AG04449 (cell line): ENCODE measurements around the gene UGT1A10.

Experiments used
- CTCF ChIA-PET: fragments of 350-600 bp; formaldehyde crosslinking; extraction: SDS; loops from one replicate; lab custom pipeline; 2021; ENCODE audit warnings: antibody characterized with exemption; lab: Yijun Ruan, JAX
- POLR2A ChIA-PET: fragments of 400-600, 350-600 bp; formaldehyde crosslinking; extraction: SDS; loops from one replicate; lab custom pipeline; 2020; ENCODE audit warnings: antibody characterized with exemption, inconsistent platforms; lab: Yijun Ruan, JAX
- DNase-seq: peaks from one replicate; pipeline ENCODE4 v3.0.0-alpha.2; 2010; ENCODE audit warnings: low read depth, low spot score
- H3K4me3 ChIP-seq: 2 replicates; pipeline ENCODE4 v1.5.1; 2011; ENCODE audit warnings: low read depth, mild to moderate bottlenecking, control low read depth, low read length
- CTCF ChIP-seq: IDR thresholded peaks from one replicate; pipeline ENCODE4 v1.5.1; 2011; ENCODE audit warnings: mild to moderate bottlenecking, moderate library complexity, low read length, control low read depth, inconsistent platforms; ENCODE audit not compliant: insufficient read depth; ENCODE audit errors: missing control alignments

The UGT1A10 gene

GRCh38 chr2:233773854-233774253 is 137.6 kb downstream of the UGT1A10 start:
- ChIA-PET POLR2A (no interaction called here), CTCF (no interaction called here)
- TF ChIP-seq CTCF, result no peak
- no peak for DNase-seq
- H3K4me3 ChIP-seq, result no peak overlapping the region

GRCh38 chr2:233775414-233775813 is 139.2 kb downstream of the UGT1A10 start:
- POLR2A ChIA-PET, result no interaction called here
- CTCF ChIA-PET, result no interaction called here
- no peak for DNase-seq
- TF ChIP-seq CTCF, result no peak
- no peak overlapping the region for H3K4me3 ChIP-seq

- no peak for TF ChIP-seq CTCF
- ChIA-PET CTCF (no interaction called here), POLR2A (no interaction called here)
- no peak for DNase-seq
- no peak within 1 kb of the TSS for H3K4me3 ChIP-seq
These were observed 141.8 kb downstream of the UGT1A10 start, which contains the start of gene MROH2A for GRCh38 chr2:233778030-233778429. Gene MROH2A (plus strand): TSS chr2:233778330. CDS start chr2:233779359, 1,029 bp downstream.

GRCh38 chr2:233779722-233780121 is 143.5 kb downstream of the UGT1A10 start:
- POLR2A ChIA-PET, result no interaction called here
- no peak overlapping the region for H3K4me3 ChIP-seq
- no peak for DNase-seq
- CTCF ChIA-PET, result no interaction called here
- no peak for TF ChIP-seq CTCF

GRCh38 chr2:233780771-233781170 is 144.5 kb downstream of the UGT1A10 start:
- H3K4me3 ChIP-seq, result no peak overlapping the region
- POLR2A ChIA-PET, result no interaction called here
- CTCF ChIA-PET, result no interaction called here
- no peak for DNase-seq
- no peak for TF ChIP-seq CTCF

- ChIA-PET POLR2A (no interaction called here), CTCF (no interaction called here)
- H3K4me3 ChIP-seq, result no peak overlapping the region
- no peak for TF ChIP-seq CTCF
- DNase-seq, result no peak
These were observed 153.3 kb downstream of the UGT1A10 start for GRCh38 chr2:233789554-233789953.
